Measurements from ENCODE around the gene IHH.

GRCh38 chr2:219028141-219028540, 32.6 kb downstream of the IHH start:
- TF ChIP-seq, protein P1, sequence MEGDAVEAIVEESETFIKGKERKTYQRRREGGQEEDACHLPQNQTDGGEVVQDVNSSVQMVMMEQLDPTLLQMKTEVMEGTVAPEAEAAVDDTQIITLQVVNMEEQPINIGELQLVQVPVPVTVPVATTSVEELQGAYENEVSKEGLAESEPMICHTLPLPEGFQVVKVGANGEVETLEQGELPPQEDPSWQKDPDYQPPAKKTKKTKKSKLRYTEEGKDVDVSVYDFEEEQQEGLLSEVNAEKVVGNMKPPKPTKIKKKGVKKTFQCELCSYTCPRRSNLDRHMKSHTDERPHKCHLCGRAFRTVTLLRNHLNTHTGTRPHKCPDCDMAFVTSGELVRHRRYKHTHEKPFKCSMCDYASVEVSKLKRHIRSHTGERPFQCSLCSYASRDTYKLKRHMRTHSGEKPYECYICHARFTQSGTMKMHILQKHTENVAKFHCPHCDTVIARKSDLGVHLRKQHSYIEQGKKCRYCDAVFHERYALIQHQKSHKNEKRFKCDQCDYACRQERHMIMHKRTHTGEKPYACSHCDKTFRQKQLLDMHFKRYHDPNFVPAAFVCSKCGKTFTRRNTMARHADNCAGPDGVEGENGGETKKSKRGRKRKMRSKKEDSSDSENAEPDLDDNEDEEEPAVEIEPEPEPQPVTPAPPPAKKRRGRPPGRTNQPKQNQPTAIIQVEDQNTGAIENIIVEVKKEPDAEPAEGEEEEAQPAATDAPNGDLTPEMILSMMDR (IDR thresholded peaks at IDR 0.05), result no peak
- TF ChIP-seq POLR2AphosphoS5 (IDR thresholded peaks at IDR 0.05) (no peak), POLR2A (IDR thresholded peaks at IDR 0.05) (no peak)
